Activated CD8-positive, alpha-beta memory T cell treated with anti-CD3 and anti-CD28 coated beads for 4 hours (primary cell): ENCODE data around the gene TSHR.

Experiments
- DNase-seq, 2 donors: peaks; one replicate each; pipeline ENCODE4 v3.0.0-alpha.2; 2020; ENCODE audit warnings: low read depth in 2 of 2

Gene TSHR

GRCh38 chr14:81177225-81177624 is 221.8 kb downstream of the TSHR start:
- no peak for DNase-seq

- no peak for DNase-seq
Measured at GRCh38 chr14:81178063-81178462, 222.6 kb downstream of the TSHR start.

- no peak for DNase-seq
Measured at GRCh38 chr14:81179631-81180030, 224.2 kb downstream of the TSHR start.

GRCh38 chr14:81187832-81188522 is 232.6 kb downstream of the TSHR start:
- no peak for DNase-seq

- no peak for DNase-seq
Measured at GRCh38 chr14:81192594-81192993, 237.2 kb downstream of the TSHR start.

GRCh38 chr14:81193924-81194633 is 238.7 kb downstream of the TSHR start:
- DNase-seq, result no peak
